Erythroblast (primary cell): Measurements from ENCODE around the gene RASGRP4.

Experiments
- GATA1 ChIP-seq: IDR thresholded peaks from 2 replicates; pipeline ENCODE4 v1.6.1; 2011; ENCODE audit warnings: low read depth, mild to moderate bottlenecking, control low read depth, low read length, moderate library complexity
- POLR2A ChIP-seq: IDR thresholded peaks from 2 replicates; pipeline ENCODE4 v1.6.1; 2011; ENCODE audit warnings: mild to moderate bottlenecking, low read length

- no peak for TF ChIP-seq POLR2A
- TF ChIP-seq GATA1: no peak
Observed at GRCh38 chr19:38440592-38440991, 14.6 kb upstream of the RASGRP4 start.
